GM19025 (cell line): Measurements from ENCODE around the gene CUL2.
"Not testable (repeated sequence)": the region's sequence is repeated elsewhere in the genome, so short reads cannot be mapped to it uniquely, and the experiment has no call there.

Experiments used
- ATAC-seq: cut with Tn5 transposase; IDR thresholded peaks from one replicate; pipeline ENCODE4 v1.9.1; 2021; ENCODE audit warnings: mild to moderate bottlenecking, low read depth, moderate library complexity; ENCODE audit not compliant: unreplicated experiment

Gene CUL2

GRCh38 chr10:35080261-35080660 is 9.9 kb downstream of the CUL2 start:
- ATAC-seq = not testable (repeated sequence)

- ATAC-seq = no peak
Observed at GRCh38 chr10:35079763-35080162, 10.4 kb downstream of the CUL2 start.

- ATAC-seq = no peak
Observed at GRCh38 chr10:35079265-35079664, 10.9 kb downstream of the CUL2 start.

- no peak for ATAC-seq
Observed at GRCh38 chr10:35075228-35075627, 14.9 kb downstream of the CUL2 start.

GRCh38 chr10:35074266-35074665 is 15.9 kb downstream of the CUL2 start:
- ATAC-seq = no peak

GRCh38 chr10:35070521-35070920 is 19.6 kb downstream of the CUL2 start:
- no peak for ATAC-seq

GRCh38 chr10:35063837-35064454 is 26.2 kb downstream of the CUL2 start:
- ATAC-seq = no peak

- no peak for ATAC-seq
Observed at GRCh38 chr10:35059481-35059880, 30.7 kb downstream of the CUL2 start.

- ATAC-seq = no peak
Observed at GRCh38 chr10:35058686-35059085, 31.5 kb downstream of the CUL2 start.

- ATAC-seq = peak; percentile 64
Observed at GRCh38 chr10:35058134-35058533, 32.0 kb downstream of the CUL2 start.

- ATAC-seq = no peak
Observed at GRCh38 chr10:35056686-35057085, 33.5 kb downstream of the CUL2 start.

GRCh38 chr10:35056133-35056532 is 34.0 kb downstream of the CUL2 start:
- no peak for ATAC-seq

GRCh38 chr10:35050568-35050967 is 39.6 kb downstream of the CUL2 start:
- no peak for ATAC-seq

GRCh38 chr10:35046074-35046473 is 44.1 kb downstream of the CUL2 start:
- ATAC-seq = no peak

GRCh38 chr10:35045275-35045674 is 44.9 kb downstream of the CUL2 start:
- ATAC-seq = not testable (repeated sequence)

- no peak for ATAC-seq
Observed at GRCh38 chr10:35043796-35044344, 46.3 kb downstream of the CUL2 start.

GRCh38 chr10:35042783-35043182 is 47.4 kb downstream of the CUL2 start:
- no peak for ATAC-seq

- no peak for ATAC-seq
Observed at GRCh38 chr10:35041502-35041879, 48.6 kb downstream of the CUL2 start.

- no peak for ATAC-seq
Observed at GRCh38 chr10:35040760-35041501, 49.2 kb downstream of the CUL2 start.

- ATAC-seq = no peak
Observed at GRCh38 chr10:35037104-35037503, 53.0 kb downstream of the CUL2 start.

GRCh38 chr10:35035606-35036005 is 54.5 kb downstream of the CUL2 start:
- no peak for ATAC-seq

GRCh38 chr10:35027567-35027966 is 62.6 kb downstream of the CUL2 start:
- ATAC-seq = no peak
